Neural progenitor cell (in vitro differentiated cells): ENCODE results near the gene PPP6C. TPM values are rescaled to one million over a fixed set of nuclear protein-coding genes. Genes with fewer than 3 reads are reported as not detected.
"Not testable (repeated sequence)": the region's sequence is repeated elsewhere in the genome, so short reads cannot be mapped to it uniquely, and the experiment has no call there.

Experiments used
- DNase-seq: peaks from one replicate; pipeline ENCODE4 v3.0.0-alpha.2; 2016; ENCODE audit warnings: low spot score
- H2AFZ ChIP-seq: fragments of 200-600 bp; sonication (generic); replicated peaks from 2 replicates; pipeline ENCODE4 v1.6.1; 2016; ENCODE audit warnings: antibody characterized with exemption
- H3F3A ChIP-seq: fragments of 200-600 bp; sonication (generic); 2 replicates; pipeline ENCODE4 v1.6.1; 2016; ENCODE audit warnings: antibody characterized with exemption, low read depth
- H3K27ac ChIP-seq: fragments of 200-600 bp; sonication (generic); 2 replicates; pipeline ENCODE4 v1.5.1; 2016; ENCODE audit warnings: mild to moderate bottlenecking
- H3K27me3 ChIP-seq: fragments of 200-600 bp; sonication (generic); 2 replicates; pipeline ENCODE4 v1.6.1; 2016; ENCODE audit warnings: mild to moderate bottlenecking, moderate library complexity
- H3K36me3 ChIP-seq: fragments of 200-600 bp; sonication (generic); 2 replicates; pipeline ENCODE4 v1.5.1; 2016
- H3K4me1 ChIP-seq: fragments of 200-600 bp; sonication (generic); 2 replicates; pipeline ENCODE4 v1.6.1; 2016; ENCODE audit warnings: mixed run types
- H3K4me2 ChIP-seq: fragments of 200-600 bp; sonication (generic); 2 replicates; pipeline ENCODE4 v1.6.1; 2016
- H3K4me3 ChIP-seq: fragments of 200-600 bp; sonication (generic); 2 replicates; pipeline ENCODE4 v1.5.1; 2016
- H3K79me2 ChIP-seq: fragments of 200-600 bp; sonication (generic); 2 replicates; pipeline ENCODE4 v1.6.1; 2016; ENCODE audit warnings: low read depth
- H3K9ac ChIP-seq: fragments of 200-600 bp; sonication (generic); 2 replicates; pipeline ENCODE4 v1.6.1; 2016
- H3K9me3 ChIP-seq: fragments of 200-600 bp; sonication (generic); 2 replicates; pipeline ENCODE4 v1.5.1; 2016; ENCODE audit warnings: low read depth
- H4K20me1 ChIP-seq: fragments of 200-600 bp; sonication (generic); 2 replicates; pipeline ENCODE4 v1.6.1; 2016; ENCODE audit warnings: low read depth
- H3K27ac Mint-ChIP-seq: 3 replicates; pipeline ENCODE4 v1.8.0; 2021; ENCODE audit warnings: mixed read lengths
- H3K27me3 Mint-ChIP-seq: 2 replicates; pipeline ENCODE4 v1.8.0; 2022; ENCODE audit warnings: low read depth, mild to moderate bottlenecking, inconsistent platforms, moderate library complexity, mixed read lengths; ENCODE audit not compliant: insufficient read depth
- H3K36me3 Mint-ChIP-seq: 3 replicates; pipeline ENCODE4 v1.8.0; 2021; ENCODE audit warnings: mixed read lengths
- H3K4me1 Mint-ChIP-seq: 3 replicates; pipeline ENCODE4 v1.8.0; 2021; ENCODE audit warnings: mixed read lengths
- H3K4me3 Mint-ChIP-seq: 3 replicates; pipeline ENCODE4 v1.8.0; 2021; ENCODE audit warnings: mild to moderate bottlenecking, moderate library complexity, mixed read lengths
- H3K9me3 Mint-ChIP-seq: 3 replicates; pipeline ENCODE4 v1.8.0; 2020; ENCODE audit warnings: mixed read lengths
- EZH2 ChIP-seq: fragments of 200-600 bp; sonication (generic); IDR thresholded peaks from 2 replicates; pipeline ENCODE4 v1.6.1; 2017; ENCODE audit warnings: antibody characterized with exemption, mild to moderate bottlenecking, moderate library complexity
- EZH2phosphoT487 ChIP-seq: fragments of 200-600 bp; sonication (generic); IDR thresholded peaks from 2 replicates; pipeline ENCODE4 v1.6.1; 2017; ENCODE audit warnings: antibody characterized with exemption
- total RNA-seq: library from RNA; depleted of rRNA; stranded (reverse); fragments of >200 nt; gene quantifications from 2 replicates; pipeline ENCODE4 v1.2.3, GENCODE V29; 2015; ENCODE audit warnings: low replicate concordance
- TF ChIP-seq, protein P1 (sequence below): fragments of 200-600 bp; sonication (generic); IDR thresholded peaks from 2 replicates; pipeline ENCODE4 v1.5.1; 2017; ENCODE audit warnings: antibody characterized with exemption, mild to moderate bottlenecking

Gene PPP6C
- total RNA-seq, 1 donor from 2014 or later = 61.7 TPM

GRCh38 chr9:125169895-125170294, 19.7 kb downstream of the PPP6C start:
- no peaks in the 10 kb centered on the region for H3F3A ChIP-seq
- H3K4me3 Mint-ChIP-seq = no peak overlapping the region
- no peaks in the 10 kb centered on the region for H3K4me1 ChIP-seq
- no peak overlapping the region for H3K27ac ChIP-seq
- H3K27me3 Mint-ChIP-seq = no peaks in the 10 kb centered on the region
- peaks cover 7% of the 10 kb centered on the region for H3K36me3 ChIP-seq
- H3K9ac ChIP-seq = no peak overlapping the region
- TF ChIP-seq EZH2 (no peak), EZH2phosphoT487 (no peak)
- TF ChIP-seq, protein P1, sequence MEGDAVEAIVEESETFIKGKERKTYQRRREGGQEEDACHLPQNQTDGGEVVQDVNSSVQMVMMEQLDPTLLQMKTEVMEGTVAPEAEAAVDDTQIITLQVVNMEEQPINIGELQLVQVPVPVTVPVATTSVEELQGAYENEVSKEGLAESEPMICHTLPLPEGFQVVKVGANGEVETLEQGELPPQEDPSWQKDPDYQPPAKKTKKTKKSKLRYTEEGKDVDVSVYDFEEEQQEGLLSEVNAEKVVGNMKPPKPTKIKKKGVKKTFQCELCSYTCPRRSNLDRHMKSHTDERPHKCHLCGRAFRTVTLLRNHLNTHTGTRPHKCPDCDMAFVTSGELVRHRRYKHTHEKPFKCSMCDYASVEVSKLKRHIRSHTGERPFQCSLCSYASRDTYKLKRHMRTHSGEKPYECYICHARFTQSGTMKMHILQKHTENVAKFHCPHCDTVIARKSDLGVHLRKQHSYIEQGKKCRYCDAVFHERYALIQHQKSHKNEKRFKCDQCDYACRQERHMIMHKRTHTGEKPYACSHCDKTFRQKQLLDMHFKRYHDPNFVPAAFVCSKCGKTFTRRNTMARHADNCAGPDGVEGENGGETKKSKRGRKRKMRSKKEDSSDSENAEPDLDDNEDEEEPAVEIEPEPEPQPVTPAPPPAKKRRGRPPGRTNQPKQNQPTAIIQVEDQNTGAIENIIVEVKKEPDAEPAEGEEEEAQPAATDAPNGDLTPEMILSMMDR = no peak
- no peak overlapping the region for H3K4me3 ChIP-seq
- H3K9me3 ChIP-seq = no peaks in the 10 kb centered on the region
- DNase-seq = no peak
- H3K27ac Mint-ChIP-seq = no peak overlapping the region
- no peaks in the 10 kb centered on the region for H3K9me3 Mint-ChIP-seq
- H3K36me3 Mint-ChIP-seq = peaks cover 15% of the 10 kb centered on the region
- no peaks in the 10 kb centered on the region for H3K4me1 Mint-ChIP-seq
- H2AFZ ChIP-seq = no peak overlapping the region
- H3K27me3 ChIP-seq = no peaks in the 10 kb centered on the region
- peaks cover 68% of the 10 kb centered on the region for H3K79me2 ChIP-seq
- no peak overlapping the region for H3K4me2 ChIP-seq
- H4K20me1 ChIP-seq = peaks cover 3% of the 10 kb centered on the region

DNA sequence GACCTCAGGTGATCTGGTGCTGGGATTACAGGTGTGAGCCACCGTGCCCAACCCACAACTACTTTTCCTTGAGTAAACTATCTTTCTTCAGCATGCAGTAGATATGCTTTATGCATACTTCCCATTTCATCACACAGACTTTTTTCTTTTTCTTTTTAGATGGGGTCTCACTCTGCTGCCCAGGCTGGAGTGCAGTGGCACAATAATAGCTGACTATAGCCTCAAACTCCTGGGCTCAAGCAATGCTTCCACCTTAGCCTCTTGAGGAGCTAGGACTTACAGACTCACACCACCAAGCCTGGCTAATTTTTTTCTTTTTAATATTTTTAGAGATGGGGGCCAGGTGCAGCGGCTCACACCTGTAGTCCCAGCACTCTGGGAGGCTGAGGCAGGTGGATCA, 22.8 kb downstream of the PPP6C start:
- Mint-ChIP-seq H3K4me1 (no peaks in the 10 kb centered on the region), H3K27me3 (no peaks in the 10 kb centered on the region), H3K9me3 (no peaks in the 10 kb centered on the region), H3K4me3 (no peak overlapping the region), H3K36me3 (peaks cover 12% of the 10 kb centered on the region), H3K27ac (no peak overlapping the region)
- TF ChIP-seq EZH2phosphoT487 = no peak
- TF ChIP-seq EZH2 = no peak
- TF ChIP-seq, protein P1 = no peak
- no peak overlapping the region for H3K4me3 ChIP-seq
- no peak overlapping the region for H3K9ac ChIP-seq
- H4K20me1 ChIP-seq = peaks cover 3% of the 10 kb centered on the region
- no peak overlapping the region for H3K27ac ChIP-seq
- H2AFZ ChIP-seq = no peak overlapping the region
- H3K36me3 ChIP-seq = peaks cover 7% of the 10 kb centered on the region
- no peak overlapping the region for H3K4me2 ChIP-seq
- DNase-seq = no peak
- H3K4me1 ChIP-seq = no peaks in the 10 kb centered on the region
- H3K79me2 ChIP-seq = peaks cover 63% of the 10 kb centered on the region
- no peaks in the 10 kb centered on the region for H3K9me3 ChIP-seq
- no peaks in the 10 kb centered on the region for H3K27me3 ChIP-seq
- H3F3A ChIP-seq = no peaks in the 10 kb centered on the region

GRCh38 chr9:125162891-125163290, 26.7 kb downstream of the PPP6C start:
- H3K9me3 ChIP-seq, H3K36me3 Mint-ChIP-seq, H3K27me3 ChIP-seq, H3K36me3 ChIP-seq, H3K27ac ChIP-seq, H3K4me2 ChIP-seq, H3F3A ChIP-seq, H4K20me1 ChIP-seq, H3K27ac Mint-ChIP-seq, H3K9me3 Mint-ChIP-seq, DNase-seq, H3K4me3 Mint-ChIP-seq, H3K4me3 ChIP-seq, H3K27me3 Mint-ChIP-seq, H2AFZ ChIP-seq, H3K9ac ChIP-seq, H3K4me1 Mint-ChIP-seq, H3K4me1 ChIP-seq: not testable (repeated sequence)
- H3K79me2 ChIP-seq = peaks cover 64% of the 10 kb centered on the region

- Histone ChIP-seq H3F3A (no peaks in the 10 kb centered on the region), H2AFZ (no peak overlapping the region), H3K79me2 (peaks cover 59% of the 10 kb centered on the region), H3K4me2 (no peak overlapping the region), H3K9ac (no peak overlapping the region), H4K20me1 (no peaks in the 10 kb centered on the region), H3K4me3 (no peak overlapping the region), H3K36me3 (no peaks in the 10 kb centered on the region), H3K4me1 (no peaks in the 10 kb centered on the region), H3K9me3 (no peaks in the 10 kb centered on the region), H3K27ac (no peak overlapping the region), H3K27me3 (no peaks in the 10 kb centered on the region)
- Mint-ChIP-seq H3K36me3 (peaks cover 9% of the 10 kb centered on the region), H3K4me1 (no peaks in the 10 kb centered on the region), H3K27ac (no peak overlapping the region), H3K4me3 (no peak overlapping the region), H3K27me3 (no peaks in the 10 kb centered on the region), H3K9me3 (no peaks in the 10 kb centered on the region)
- no peak for DNase-seq
- TF ChIP-seq, protein P1 = no peak
- TF ChIP-seq EZH2 = no peak
- TF ChIP-seq EZH2phosphoT487 = no peak
Measured at GRCh38 chr9:125161284-125161918, 28.2 kb downstream of the PPP6C start.
